ENCODE data around the gene FAM219A.

Gene FAM219A

GRCh38 chr9:34475097-34475496, 16.7 kb upstream of the FAM219A start:
- Histone ChIP-seq H3K9me3 (ENCODE audit: low read depth, low read length) (no peaks in the 10 kb centered on the region), H3K27ac (no peak overlapping the region), H3K9ac (ENCODE audit: insufficient read length) (no peak overlapping the region), H3K36me3 (ENCODE audit: insufficient read depth, low read length) (no peaks in the 10 kb centered on the region), H3K4me3 (no peak overlapping the region)
- TF ChIP-seq POLR2AphosphoS5 (IDR thresholded peaks at IDR 0.05; ENCODE audit: borderline replicate concordance, low read depth, low read length) (no peak), EZH2 (IDR thresholded peaks at IDR 0.05) (no peak), FOXP2 (optimal IDR thresholded peaks at IDR 0.05; ENCODE audit: control extremely low read depth, extremely low read length, insufficient read depth) (no peak)
- DNase-seq (ENCODE audit: low read depth, low spot score) = no peak

- no peaks in the 10 kb centered on the region for H3K36me3 ChIP-seq (ENCODE audit: insufficient read depth, low read length)
Observed at GRCh38 chr9:34465468-34465867, 7.1 kb upstream of the FAM219A start.

GRCh38 chr9:34464571-34464970, 6.2 kb upstream of the FAM219A start:
- Histone ChIP-seq H3K36me3 (ENCODE audit: insufficient read depth, low read length) (no peaks in the 10 kb centered on the region), H3K4me3 (no peak overlapping the region), H3K27ac (no peak overlapping the region), H3K9me3 (ENCODE audit: low read depth, low read length) (no peaks in the 10 kb centered on the region), H3K9ac (ENCODE audit: insufficient read length) (no peak overlapping the region)
- no peak for DNase-seq (ENCODE audit: low read depth, low spot score)
- TF ChIP-seq POLR2AphosphoS5 (IDR thresholded peaks at IDR 0.05; ENCODE audit: borderline replicate concordance, low read depth, low read length) = no peak
- no peak for TF ChIP-seq FOXP2 (optimal IDR thresholded peaks at IDR 0.05; ENCODE audit: control extremely low read depth, extremely low read length, insufficient read depth)
- TF ChIP-seq EZH2 (IDR thresholded peaks at IDR 0.05) = no peak

More at GRCh38 chr9:34465468-34465867, 7.1 kb upstream of the FAM219A start:
- no peak overlapping the region for H3K9ac ChIP-seq (ENCODE audit: insufficient read length)
- no peak for TF ChIP-seq EZH2 (IDR thresholded peaks at IDR 0.05)
- TF ChIP-seq FOXP2 (optimal IDR thresholded peaks at IDR 0.05; ENCODE audit: control extremely low read depth, extremely low read length, insufficient read depth) = no peak
- TF ChIP-seq POLR2AphosphoS5 (IDR thresholded peaks at IDR 0.05; ENCODE audit: borderline replicate concordance, low read depth, low read length) = no peak
- no peak overlapping the region for H3K27ac ChIP-seq
- no peak for DNase-seq (ENCODE audit: low read depth, low spot score)
- H3K9me3 ChIP-seq (ENCODE audit: low read depth, low read length) = no peaks in the 10 kb centered on the region
- H3K4me3 ChIP-seq = no peak overlapping the region

- no peak for TF ChIP-seq FOXP2 (optimal IDR thresholded peaks at IDR 0.05; ENCODE audit: control extremely low read depth, extremely low read length, insufficient read depth)
- no peak for TF ChIP-seq POLR2AphosphoS5 (IDR thresholded peaks at IDR 0.05; ENCODE audit: borderline replicate concordance, low read depth, low read length)
- no peak for TF ChIP-seq EZH2 (IDR thresholded peaks at IDR 0.05)
- no peaks in the 10 kb centered on the region for H3K36me3 ChIP-seq (ENCODE audit: insufficient read depth, low read length)
- no peak overlapping the region for H3K27ac ChIP-seq
- no peak overlapping the region for H3K4me3 ChIP-seq
- H3K9me3 ChIP-seq (ENCODE audit: low read depth, low read length) = no peaks in the 10 kb centered on the region
- DNase-seq (ENCODE audit: low read depth, low spot score) = no peak
- H3K9ac ChIP-seq (ENCODE audit: insufficient read length) = no peak overlapping the region
Observed at GRCh38 chr9:34463901-34464232, 5.5 kb upstream of the FAM219A start.

- Histone ChIP-seq H3K9ac (ENCODE audit: insufficient read length) (no peak overlapping the region), H3K4me3 (no peak overlapping the region), H3K27ac (no peak overlapping the region), H3K36me3 (ENCODE audit: insufficient read depth, low read length) (no peaks in the 10 kb centered on the region), H3K9me3 (ENCODE audit: low read depth, low read length) (no peaks in the 10 kb centered on the region)
- no peak for DNase-seq (ENCODE audit: low read depth, low spot score)
- TF ChIP-seq POLR2AphosphoS5 (IDR thresholded peaks at IDR 0.05; ENCODE audit: borderline replicate concordance, low read depth, low read length) (no peak), FOXP2 (optimal IDR thresholded peaks at IDR 0.05; ENCODE audit: control extremely low read depth, extremely low read length, insufficient read depth) (no peak), EZH2 (IDR thresholded peaks at IDR 0.05) (no peak)
Observed at GRCh38 chr9:34463098-34463900, 4.9 kb upstream of the FAM219A start.

GRCh38 chr9:34459941-34460340, 1.6 kb upstream of the FAM219A start:
- Histone ChIP-seq H3K9me3 (ENCODE audit: low read depth, low read length) (no peaks in the 10 kb centered on the region), H3K36me3 (ENCODE audit: insufficient read depth, low read length) (no peaks in the 10 kb centered on the region), H3K4me3 (no peak overlapping the region), H3K27ac (no peak overlapping the region), H3K9ac (ENCODE audit: insufficient read length) (no peak overlapping the region)
- DNase-seq (ENCODE audit: low read depth, low spot score) = no peak
- TF ChIP-seq FOXP2 (optimal IDR thresholded peaks at IDR 0.05; ENCODE audit: control extremely low read depth, extremely low read length, insufficient read depth) = no peak
- no peak for TF ChIP-seq POLR2AphosphoS5 (IDR thresholded peaks at IDR 0.05; ENCODE audit: borderline replicate concordance, low read depth, low read length)
- no peak for TF ChIP-seq EZH2 (IDR thresholded peaks at IDR 0.05)

GRCh38 chr9:34459356-34459755, 986 bp upstream of the FAM219A start:
- Histone ChIP-seq H3K4me3 (no peak overlapping the region), H3K27ac (no peak overlapping the region), H3K36me3 (ENCODE audit: insufficient read depth, low read length) (no peaks in the 10 kb centered on the region), H3K9me3 (ENCODE audit: low read depth, low read length) (no peaks in the 10 kb centered on the region), H3K9ac (ENCODE audit: insufficient read length) (no peak overlapping the region)
- no peak for DNase-seq (ENCODE audit: low read depth, low spot score)
- TF ChIP-seq POLR2AphosphoS5 (IDR thresholded peaks at IDR 0.05; ENCODE audit: borderline replicate concordance, low read depth, low read length) = no peak
- TF ChIP-seq EZH2 (IDR thresholded peaks at IDR 0.05) = no peak
- TF ChIP-seq FOXP2 (optimal IDR thresholded peaks at IDR 0.05; ENCODE audit: control extremely low read depth, extremely low read length, insufficient read depth) = no peak

GRCh38 chr9:34458959-34459340, 580 bp upstream of the FAM219A start:
- no peaks in the 10 kb centered on the region for H3K36me3 ChIP-seq (ENCODE audit: insufficient read depth, low read length)
- no peaks in the 10 kb centered on the region for H3K9me3 ChIP-seq (ENCODE audit: low read depth, low read length)
- peak overlapping the region; percentile 93 for H3K4me3 ChIP-seq
- TF ChIP-seq EZH2 (IDR thresholded peaks at IDR 0.05) = no peak
- no peak for TF ChIP-seq POLR2AphosphoS5 (IDR thresholded peaks at IDR 0.05; ENCODE audit: borderline replicate concordance, low read depth, low read length)
- no peak for TF ChIP-seq FOXP2 (optimal IDR thresholded peaks at IDR 0.05; ENCODE audit: control extremely low read depth, extremely low read length, insufficient read depth)
- no peak overlapping the region for H3K9ac ChIP-seq (ENCODE audit: insufficient read length)
- H3K27ac ChIP-seq = no peak overlapping the region
- no peak for DNase-seq (ENCODE audit: low read depth, low spot score)
